Osteoblast (primary cell): ENCODE data around the gene RABGAP1L. TPM values are rescaled to one million over a fixed set of nuclear protein-coding genes. Genes with fewer than 3 reads are reported as not detected.
"Not testable (repeated sequence)": the region's sequence is repeated elsewhere in the genome, so short reads cannot be mapped to it uniquely, and the experiment has no call there.

ENCODE experiments used
- DNase-seq: peaks from one replicate; pipeline ENCODE4 v3.0.0; 2011; ENCODE audit warnings: low spot score, mixed read lengths; ENCODE audit not compliant: insufficient read length; ENCODE audit errors: missing footprints
- H2AFZ ChIP-seq: 2 replicates; pipeline ENCODE4 v1.6.0; 2011; ENCODE audit warnings: mild to moderate bottlenecking, low read length
- H3K27ac ChIP-seq: 2 replicates; pipeline ENCODE4 v1.5.1; 2011; ENCODE audit warnings: mild to moderate bottlenecking, low read depth, low read length, moderate library complexity
- H3K27me3 ChIP-seq: 2 replicates; pipeline ENCODE4 v1.6.0; 2012; ENCODE audit warnings: mild to moderate bottlenecking, control low read depth, inconsistent platforms, low read length, moderate library complexity; ENCODE audit not compliant: insufficient read depth
- H3K36me3 ChIP-seq: 2 replicates; pipeline ENCODE4 v1.5.1; 2011; ENCODE audit warnings: mild to moderate bottlenecking, low read length, control low read depth, moderate library complexity; ENCODE audit not compliant: insufficient read depth
- H3K4me1 ChIP-seq: 2 replicates; pipeline ENCODE4 v1.5.1; 2011; ENCODE audit warnings: mild to moderate bottlenecking, low read length, control low read depth, moderate library complexity; ENCODE audit not compliant: insufficient read depth
- H3K4me2 ChIP-seq: 2 replicates; pipeline ENCODE4 v1.6.0; 2011; ENCODE audit warnings: mild to moderate bottlenecking, low read length; ENCODE audit not compliant: insufficient read depth
- H3K4me3 ChIP-seq: fragments of 200-600 bp; sonication (generic); 3 replicates; pipeline ENCODE4 v1.5.1; 2012; ENCODE audit warnings: mild to moderate bottlenecking, low read length, inconsistent platforms; ENCODE audit not compliant: insufficient read depth
- H3K79me2 ChIP-seq: 2 replicates; pipeline ENCODE4 v1.6.0; 2012; ENCODE audit warnings: mild to moderate bottlenecking, low read length, control low read depth, inconsistent platforms; ENCODE audit not compliant: insufficient read depth
- H3K9me3 ChIP-seq: 2 replicates; pipeline ENCODE4 v1.5.1; 2011; ENCODE audit warnings: low read depth, low read length, control low read depth
- H4K20me1 ChIP-seq: 2 replicates; pipeline ENCODE4 v1.6.0; 2012; ENCODE audit warnings: mild to moderate bottlenecking, low read length, control low read depth; ENCODE audit not compliant: insufficient read depth
- total RNA-seq: library from RNA; depleted of rRNA; stranded (reverse); fragments of >200 nt; gene quantifications from 2 replicates; pipeline ENCODE4 v1.2.3, GENCODE V29; 2012
- TF ChIP-seq, protein P1 (sequence below): IDR thresholded peaks from 2 replicates; pipeline ENCODE4 v1.5.1; 2011; ENCODE audit warnings: mild to moderate bottlenecking, low read depth, low read length, moderate library complexity; ENCODE audit errors: extremely low read depth

Gene RABGAP1L
- total RNA-seq, 1 donor, result 30.0 TPM

DNA sequence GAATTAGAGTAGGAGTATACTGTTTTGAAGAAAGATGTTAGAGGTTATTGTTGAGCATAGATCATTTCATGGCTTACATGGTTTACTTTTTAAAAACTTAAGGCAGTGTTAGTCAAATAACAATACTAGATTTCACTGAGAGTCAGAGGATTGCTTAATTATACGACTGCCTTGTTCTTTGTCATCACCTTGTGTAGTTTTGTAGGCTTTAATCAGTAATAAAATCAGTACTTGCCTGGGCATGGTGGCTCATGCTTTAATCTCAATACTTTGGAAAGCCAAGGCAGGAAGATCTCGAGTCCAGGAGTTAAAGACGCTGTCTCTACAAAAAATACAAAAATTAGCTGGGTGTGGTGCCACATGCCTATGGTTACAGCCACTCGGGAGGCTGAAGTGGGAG lies 247.1 kb downstream of the RABGAP1L start:
- no peak for DNase-seq
- no peaks in the 10 kb centered on the region for H3K4me1 ChIP-seq
- H3K4me2 ChIP-seq, result no peak overlapping the region
- H3K79me2 ChIP-seq, result no peaks in the 10 kb centered on the region
- H2AFZ ChIP-seq, result no peak overlapping the region
- H3K4me3 ChIP-seq, result no peak overlapping the region
- TF ChIP-seq, protein P1, sequence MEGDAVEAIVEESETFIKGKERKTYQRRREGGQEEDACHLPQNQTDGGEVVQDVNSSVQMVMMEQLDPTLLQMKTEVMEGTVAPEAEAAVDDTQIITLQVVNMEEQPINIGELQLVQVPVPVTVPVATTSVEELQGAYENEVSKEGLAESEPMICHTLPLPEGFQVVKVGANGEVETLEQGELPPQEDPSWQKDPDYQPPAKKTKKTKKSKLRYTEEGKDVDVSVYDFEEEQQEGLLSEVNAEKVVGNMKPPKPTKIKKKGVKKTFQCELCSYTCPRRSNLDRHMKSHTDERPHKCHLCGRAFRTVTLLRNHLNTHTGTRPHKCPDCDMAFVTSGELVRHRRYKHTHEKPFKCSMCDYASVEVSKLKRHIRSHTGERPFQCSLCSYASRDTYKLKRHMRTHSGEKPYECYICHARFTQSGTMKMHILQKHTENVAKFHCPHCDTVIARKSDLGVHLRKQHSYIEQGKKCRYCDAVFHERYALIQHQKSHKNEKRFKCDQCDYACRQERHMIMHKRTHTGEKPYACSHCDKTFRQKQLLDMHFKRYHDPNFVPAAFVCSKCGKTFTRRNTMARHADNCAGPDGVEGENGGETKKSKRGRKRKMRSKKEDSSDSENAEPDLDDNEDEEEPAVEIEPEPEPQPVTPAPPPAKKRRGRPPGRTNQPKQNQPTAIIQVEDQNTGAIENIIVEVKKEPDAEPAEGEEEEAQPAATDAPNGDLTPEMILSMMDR, result no peak
- H3K27me3 ChIP-seq, result no peaks in the 10 kb centered on the region
- no peak overlapping the region for H3K27ac ChIP-seq
- H3K9me3 ChIP-seq, result no peaks in the 10 kb centered on the region
- no peaks in the 10 kb centered on the region for H3K36me3 ChIP-seq
- no peaks in the 10 kb centered on the region for H4K20me1 ChIP-seq

DNA sequence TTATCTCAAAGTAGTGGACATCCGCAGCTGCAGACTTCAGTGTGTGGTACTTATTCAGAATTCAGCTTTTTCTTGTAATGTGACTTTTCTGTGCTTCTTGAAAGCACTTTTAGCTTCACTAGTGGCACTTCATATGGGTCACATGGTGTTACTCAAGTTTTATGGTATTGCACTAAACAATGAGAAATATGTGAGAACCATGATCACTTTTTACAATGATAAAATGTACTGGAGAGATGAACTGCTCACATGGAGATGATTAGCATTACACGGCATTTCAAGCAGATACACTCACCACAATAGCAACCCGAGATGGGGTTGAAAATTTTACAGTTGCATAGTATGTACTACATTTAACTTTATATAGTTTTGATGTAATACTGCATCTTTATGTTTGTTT lies 248.3 kb downstream of the RABGAP1L start:
- Histone ChIP-seq H3K36me3 (no peaks in the 10 kb centered on the region), H3K9me3 (no peaks in the 10 kb centered on the region), H4K20me1 (no peaks in the 10 kb centered on the region), H3K79me2 (no peaks in the 10 kb centered on the region), H3K27ac (no peak overlapping the region), H3K4me2 (no peak overlapping the region), H3K4me3 (no peak overlapping the region), H3K4me1 (no peaks in the 10 kb centered on the region), H3K27me3 (no peaks in the 10 kb centered on the region), H2AFZ (no peak overlapping the region)
- no peak for DNase-seq
- TF ChIP-seq, protein P1, result no peak

DNA sequence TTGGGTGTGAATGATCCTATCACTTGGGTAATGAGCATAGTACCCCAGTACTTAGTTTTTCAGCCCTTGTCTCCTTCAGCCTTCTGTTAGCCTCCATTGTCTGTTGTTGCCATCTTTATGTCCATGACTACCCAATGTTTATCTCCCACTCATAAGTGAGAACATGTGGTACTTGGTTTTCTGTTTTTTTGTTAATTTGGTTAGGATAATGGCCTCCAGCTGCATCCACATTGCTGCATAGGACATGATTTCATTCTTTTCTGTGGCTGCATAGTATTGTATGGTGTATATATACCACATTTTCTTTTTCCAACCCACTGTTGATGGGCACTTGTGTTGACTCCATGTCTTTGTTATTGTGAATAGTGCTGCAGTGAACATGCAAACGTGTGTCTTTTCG lies 248.8 kb downstream of the RABGAP1L start:
- no peak overlapping the region for H3K4me3 ChIP-seq
- no peaks in the 10 kb centered on the region for H3K9me3 ChIP-seq
- H4K20me1 ChIP-seq, result no peaks in the 10 kb centered on the region
- H3K27ac ChIP-seq, result no peak overlapping the region
- H3K4me1 ChIP-seq, result no peaks in the 10 kb centered on the region
- H2AFZ ChIP-seq, result no peak overlapping the region
- TF ChIP-seq, protein P1, result no peak
- H3K79me2 ChIP-seq, result no peaks in the 10 kb centered on the region
- no peak for DNase-seq
- no peaks in the 10 kb centered on the region for H3K36me3 ChIP-seq
- H3K27me3 ChIP-seq, result no peaks in the 10 kb centered on the region
- H3K4me2 ChIP-seq, result no peak overlapping the region

DNA sequence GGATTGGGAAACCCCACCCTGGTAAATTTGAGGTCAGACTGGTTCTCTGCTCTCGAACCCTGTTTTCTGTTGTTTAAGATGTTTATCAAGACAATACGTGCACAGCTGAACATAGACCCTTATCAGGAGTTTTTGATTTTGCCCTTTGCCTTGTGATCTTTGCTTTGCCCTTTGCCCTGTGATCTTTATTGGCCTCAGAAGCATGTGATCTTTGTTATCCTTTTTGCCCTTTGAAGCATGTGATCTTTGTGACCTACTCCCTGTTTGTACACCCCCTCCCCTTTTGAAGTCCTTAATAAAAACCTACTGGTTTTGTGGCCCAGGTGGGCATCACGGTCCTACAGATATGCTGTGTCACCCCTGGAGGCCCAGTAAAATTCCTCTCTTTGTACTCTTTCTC lies 250.5 kb downstream of the RABGAP1L start:
- H3K27ac ChIP-seq, H2AFZ ChIP-seq, H3K4me2 ChIP-seq, H3K4me3 ChIP-seq, DNase-seq, H3K4me1 ChIP-seq, H3K9me3 ChIP-seq, H3K27me3 ChIP-seq, H3K79me2 ChIP-seq, H3K36me3 ChIP-seq, H4K20me1 ChIP-seq: not testable (repeated sequence)
